OCI-LY7 (cell line): ENCODE results near the gene FGF7.

Experiments
- CTCF ChIP-seq: fragments of 200-600 bp; sonication (generic); conservative IDR thresholded peaks from 2 replicates; pipeline ENCODE4 v1.5.1; 2014; ENCODE audit warnings: mild to moderate bottlenecking, antibody characterized with exemption, low read length, moderate library complexity, mixed read lengths
- EZH2phosphoT487 ChIP-seq: fragments of 200-600 bp; sonication (generic); IDR thresholded peaks from 2 replicates; pipeline ENCODE4 v1.6.1; 2018; ENCODE audit warnings: low read depth, borderline replicate concordance, mild to moderate bottlenecking, mixed run types, antibody characterized with exemption, low read length, moderate library complexity, mixed read lengths

GRCh38 chr15:49383266-49383665 is 39.8 kb upstream of the FGF7 start:
- no peak for TF ChIP-seq CTCF
- TF ChIP-seq EZH2phosphoT487, result no peak
